Measurements from ENCODE around the gene RANBP9. TPM values are rescaled to one million over a fixed set of nuclear protein-coding genes. Genes with fewer than 3 reads are reported as not detected.

Gene RANBP9
- total RNA-seq, 3 donors from 2014 or later = 43.9 to 51.5 (median 48.0) TPM

- Histone ChIP-seq H3K9me3 (no peaks in the 10 kb centered on the region), H3K4me1 (no peaks in the 10 kb centered on the region), H3K27me3 (no peaks in the 10 kb centered on the region), H3K36me3 (no peaks in the 10 kb centered on the region), H3K27ac (peak overlapping the region in 1 of 2 donors; percentile 21), H3K4me3 (no peak overlapping the region)
- DNase-seq (ENCODE audit: low spot score in 2 of 2) = no peak
- intact Hi-C loops (cut with DNase I; ENCODE audit: low total_unique reads) = no loop called here
- no peak for TF ChIP-seq POLR2AphosphoS5 (IDR thresholded peaks at IDR 0.05)
- TF ChIP-seq, protein P1, sequence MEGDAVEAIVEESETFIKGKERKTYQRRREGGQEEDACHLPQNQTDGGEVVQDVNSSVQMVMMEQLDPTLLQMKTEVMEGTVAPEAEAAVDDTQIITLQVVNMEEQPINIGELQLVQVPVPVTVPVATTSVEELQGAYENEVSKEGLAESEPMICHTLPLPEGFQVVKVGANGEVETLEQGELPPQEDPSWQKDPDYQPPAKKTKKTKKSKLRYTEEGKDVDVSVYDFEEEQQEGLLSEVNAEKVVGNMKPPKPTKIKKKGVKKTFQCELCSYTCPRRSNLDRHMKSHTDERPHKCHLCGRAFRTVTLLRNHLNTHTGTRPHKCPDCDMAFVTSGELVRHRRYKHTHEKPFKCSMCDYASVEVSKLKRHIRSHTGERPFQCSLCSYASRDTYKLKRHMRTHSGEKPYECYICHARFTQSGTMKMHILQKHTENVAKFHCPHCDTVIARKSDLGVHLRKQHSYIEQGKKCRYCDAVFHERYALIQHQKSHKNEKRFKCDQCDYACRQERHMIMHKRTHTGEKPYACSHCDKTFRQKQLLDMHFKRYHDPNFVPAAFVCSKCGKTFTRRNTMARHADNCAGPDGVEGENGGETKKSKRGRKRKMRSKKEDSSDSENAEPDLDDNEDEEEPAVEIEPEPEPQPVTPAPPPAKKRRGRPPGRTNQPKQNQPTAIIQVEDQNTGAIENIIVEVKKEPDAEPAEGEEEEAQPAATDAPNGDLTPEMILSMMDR (IDR thresholded peaks at IDR 0.05) = no peak
- TF ChIP-seq POLR2A (IDR thresholded peaks at IDR 0.05) = no peak
Observed at GRCh38 chr6:13635948-13636658, 75.5 kb downstream of the RANBP9 start.

DNA sequence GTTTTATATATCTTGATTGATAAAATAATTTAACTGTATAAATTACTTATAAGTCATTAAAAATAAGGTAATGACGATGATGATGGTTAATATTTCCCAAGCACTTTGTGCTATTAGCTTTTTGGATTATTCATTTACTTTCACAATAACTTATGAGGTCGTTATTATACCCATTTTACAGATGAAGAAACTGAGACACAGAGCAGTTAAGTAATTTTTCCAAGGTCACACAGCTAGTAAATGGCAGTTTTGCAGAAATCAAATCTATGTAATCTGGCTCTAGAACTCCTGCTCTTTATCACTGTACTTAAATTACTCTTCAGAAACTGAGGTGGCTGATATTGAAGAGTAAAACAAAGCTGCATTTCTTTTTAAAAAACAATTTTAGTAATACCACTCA is 78.3 kb downstream of the RANBP9 start:
- no peak for TF ChIP-seq POLR2A (IDR thresholded peaks at IDR 0.05)
- no peak for TF ChIP-seq POLR2AphosphoS5 (IDR thresholded peaks at IDR 0.05)
- TF ChIP-seq, protein P1 (IDR thresholded peaks at IDR 0.05) = no peak
- no peak for DNase-seq (ENCODE audit: low spot score in 2 of 2)
- H3K36me3 ChIP-seq = no peaks in the 10 kb centered on the region
- no peaks in the 10 kb centered on the region for H3K4me1 ChIP-seq
- no peaks in the 10 kb centered on the region for H3K9me3 ChIP-seq
- no peak overlapping the region for H3K4me3 ChIP-seq
- H3K27me3 ChIP-seq = no peaks in the 10 kb centered on the region
- no peak overlapping the region for H3K27ac ChIP-seq
- intact Hi-C loops (cut with DNase I; ENCODE audit: low total_unique reads) = no loop called here

DNA sequence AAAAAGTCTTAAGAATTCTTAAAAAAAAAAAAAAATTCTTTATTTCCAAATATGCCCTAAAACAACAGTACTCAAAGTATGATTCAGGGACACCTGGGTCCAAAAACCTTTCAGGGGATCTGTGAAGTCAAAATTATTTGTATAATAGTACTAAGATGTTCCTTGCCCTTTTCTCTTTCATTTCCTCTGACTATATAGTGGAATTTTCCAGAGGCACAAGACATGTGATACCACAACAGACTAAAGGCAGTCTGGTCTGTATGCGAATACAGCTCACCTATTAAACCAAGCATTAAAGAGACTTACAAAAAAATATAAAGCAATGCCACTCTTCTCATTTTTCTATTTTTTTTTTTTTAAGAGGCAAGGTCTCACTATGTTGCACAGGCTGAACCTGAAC is 81.1 kb downstream of the RANBP9 start:
- H3K4me3 ChIP-seq = no peak overlapping the region
- DNase-seq (ENCODE audit: low spot score in 2 of 2) = no peak
- no peaks in the 10 kb centered on the region for H3K4me1 ChIP-seq
- H3K27me3 ChIP-seq = no peaks in the 10 kb centered on the region
- TF ChIP-seq POLR2AphosphoS5 (IDR thresholded peaks at IDR 0.05) = no peak
- TF ChIP-seq, protein P1 (IDR thresholded peaks at IDR 0.05) = no peak
- H3K9me3 ChIP-seq = no peaks in the 10 kb centered on the region
- H3K36me3 ChIP-seq = no peaks in the 10 kb centered on the region
- H3K27ac ChIP-seq = no peak overlapping the region
- intact Hi-C loops (cut with DNase I; ENCODE audit: low total_unique reads) = no loop called here

GRCh38 chr6:13629459-13630116 is 82.0 kb downstream of the RANBP9 start:
- Histone ChIP-seq H3K27me3 (no peaks in the 10 kb centered on the region), H3K4me1 (no peaks in the 10 kb centered on the region), H3K4me3 (no peak overlapping the region), H3K27ac (no peak overlapping the region), H3K9me3 (no peaks in the 10 kb centered on the region), H3K36me3 (no peaks in the 10 kb centered on the region)
- no peak for DNase-seq (ENCODE audit: low spot score in 2 of 2)
- TF ChIP-seq, protein P1 (IDR thresholded peaks at IDR 0.05) = no peak
- no peak for TF ChIP-seq POLR2AphosphoS5 (IDR thresholded peaks at IDR 0.05)
- no peak for TF ChIP-seq POLR2A (IDR thresholded peaks at IDR 0.05)
- intact Hi-C loops (cut with DNase I; ENCODE audit: low total_unique reads) = no loop called here

GRCh38 chr6:13624871-13625288 is 86.8 kb downstream of the RANBP9 start:
- intact Hi-C loops (cut with DNase I; ENCODE audit: low total_unique reads) = no loop called here
- Histone ChIP-seq H3K27ac (no peak overlapping the region), H3K36me3 (peaks cover 3% of the 10 kb centered on the region), H3K9me3 (no peaks in the 10 kb centered on the region), H3K4me3 (no peak overlapping the region), H3K4me1 (no peaks in the 10 kb centered on the region), H3K27me3 (no peaks in the 10 kb centered on the region)
- TF ChIP-seq POLR2A (IDR thresholded peaks at IDR 0.05) (no peak), POLR2AphosphoS5 (IDR thresholded peaks at IDR 0.05) (no peak)
- no peak for DNase-seq (ENCODE audit: low spot score in 2 of 2)
